Measurements from ENCODE around the gene CARD6.

DNA sequence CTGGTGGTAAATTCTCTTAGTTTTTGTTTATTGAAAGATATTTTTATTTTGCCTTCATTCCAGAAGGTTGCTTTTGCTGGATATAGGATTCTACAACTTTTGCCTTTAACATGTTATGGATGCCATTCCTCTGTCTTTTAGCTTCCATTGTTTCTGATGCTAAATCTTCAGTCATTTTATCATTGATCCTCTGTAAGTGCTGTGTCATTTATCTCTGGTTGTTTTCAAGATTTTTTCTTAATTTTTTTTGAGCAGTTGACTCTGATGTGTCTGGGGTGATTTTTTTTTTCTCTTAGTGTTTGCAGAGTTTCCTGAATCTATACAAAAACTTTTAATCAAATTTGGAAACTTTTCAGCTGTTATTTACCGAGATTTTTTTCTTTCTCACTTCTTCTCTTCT is 6.4 kb downstream of the CARD6 start:
- TF ChIP-seq, protein P1, sequence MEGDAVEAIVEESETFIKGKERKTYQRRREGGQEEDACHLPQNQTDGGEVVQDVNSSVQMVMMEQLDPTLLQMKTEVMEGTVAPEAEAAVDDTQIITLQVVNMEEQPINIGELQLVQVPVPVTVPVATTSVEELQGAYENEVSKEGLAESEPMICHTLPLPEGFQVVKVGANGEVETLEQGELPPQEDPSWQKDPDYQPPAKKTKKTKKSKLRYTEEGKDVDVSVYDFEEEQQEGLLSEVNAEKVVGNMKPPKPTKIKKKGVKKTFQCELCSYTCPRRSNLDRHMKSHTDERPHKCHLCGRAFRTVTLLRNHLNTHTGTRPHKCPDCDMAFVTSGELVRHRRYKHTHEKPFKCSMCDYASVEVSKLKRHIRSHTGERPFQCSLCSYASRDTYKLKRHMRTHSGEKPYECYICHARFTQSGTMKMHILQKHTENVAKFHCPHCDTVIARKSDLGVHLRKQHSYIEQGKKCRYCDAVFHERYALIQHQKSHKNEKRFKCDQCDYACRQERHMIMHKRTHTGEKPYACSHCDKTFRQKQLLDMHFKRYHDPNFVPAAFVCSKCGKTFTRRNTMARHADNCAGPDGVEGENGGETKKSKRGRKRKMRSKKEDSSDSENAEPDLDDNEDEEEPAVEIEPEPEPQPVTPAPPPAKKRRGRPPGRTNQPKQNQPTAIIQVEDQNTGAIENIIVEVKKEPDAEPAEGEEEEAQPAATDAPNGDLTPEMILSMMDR (IDR thresholded peaks at IDR 0.05): no peak
- TF ChIP-seq EZH2phosphoT487 (IDR thresholded peaks at IDR 0.05): no peak
